ENCODE data around the gene SIRPB1.

DNA sequence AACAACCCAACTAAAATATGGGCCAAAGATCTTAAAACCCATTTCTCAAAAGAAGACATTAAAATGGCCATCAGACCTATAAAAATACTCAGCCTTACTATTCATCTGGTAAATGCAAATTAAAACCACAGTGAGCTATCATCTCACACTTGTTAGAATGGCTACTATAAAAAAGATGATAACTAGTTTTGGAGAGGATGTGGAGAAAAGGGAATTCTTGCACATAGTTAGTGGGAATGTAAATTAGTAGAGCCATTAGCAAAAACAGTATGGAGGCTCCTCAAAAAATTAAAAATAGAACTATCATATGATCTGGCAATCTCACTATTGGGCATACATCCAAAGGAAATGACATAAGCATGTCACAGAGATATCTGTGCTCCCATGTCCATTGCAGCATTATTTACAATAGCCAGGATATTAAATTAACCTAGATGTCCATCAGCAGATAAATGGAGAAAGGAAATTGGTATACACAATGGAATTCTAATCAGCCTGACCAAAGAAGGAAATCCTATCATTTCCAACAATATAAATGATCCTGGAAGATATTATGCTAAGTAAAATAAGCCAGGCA lies 2.9 kb downstream of the SIRPB1 start:
- TF ChIP-seq, protein P1, sequence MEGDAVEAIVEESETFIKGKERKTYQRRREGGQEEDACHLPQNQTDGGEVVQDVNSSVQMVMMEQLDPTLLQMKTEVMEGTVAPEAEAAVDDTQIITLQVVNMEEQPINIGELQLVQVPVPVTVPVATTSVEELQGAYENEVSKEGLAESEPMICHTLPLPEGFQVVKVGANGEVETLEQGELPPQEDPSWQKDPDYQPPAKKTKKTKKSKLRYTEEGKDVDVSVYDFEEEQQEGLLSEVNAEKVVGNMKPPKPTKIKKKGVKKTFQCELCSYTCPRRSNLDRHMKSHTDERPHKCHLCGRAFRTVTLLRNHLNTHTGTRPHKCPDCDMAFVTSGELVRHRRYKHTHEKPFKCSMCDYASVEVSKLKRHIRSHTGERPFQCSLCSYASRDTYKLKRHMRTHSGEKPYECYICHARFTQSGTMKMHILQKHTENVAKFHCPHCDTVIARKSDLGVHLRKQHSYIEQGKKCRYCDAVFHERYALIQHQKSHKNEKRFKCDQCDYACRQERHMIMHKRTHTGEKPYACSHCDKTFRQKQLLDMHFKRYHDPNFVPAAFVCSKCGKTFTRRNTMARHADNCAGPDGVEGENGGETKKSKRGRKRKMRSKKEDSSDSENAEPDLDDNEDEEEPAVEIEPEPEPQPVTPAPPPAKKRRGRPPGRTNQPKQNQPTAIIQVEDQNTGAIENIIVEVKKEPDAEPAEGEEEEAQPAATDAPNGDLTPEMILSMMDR (IDR thresholded peaks at IDR 0.05) = no peak
- no peak for TF ChIP-seq EP300 (IDR thresholded peaks at IDR 0.05)
- no peak for TF ChIP-seq POLR2A (IDR thresholded peaks at IDR 0.05)
